HG03378 (cell line): ENCODE data around the gene PALMD.
A peak's percentile ranks its signal among the peaks of the same experiment; 100 is the strongest.

Experiments used
- ATAC-seq: cut with Tn5 transposase; IDR thresholded peaks from one replicate; pipeline ENCODE4 v1.9.1; 2021; ENCODE audit warnings: mild to moderate bottlenecking, moderate library complexity; ENCODE audit not compliant: unreplicated experiment

The PALMD gene

DNA sequence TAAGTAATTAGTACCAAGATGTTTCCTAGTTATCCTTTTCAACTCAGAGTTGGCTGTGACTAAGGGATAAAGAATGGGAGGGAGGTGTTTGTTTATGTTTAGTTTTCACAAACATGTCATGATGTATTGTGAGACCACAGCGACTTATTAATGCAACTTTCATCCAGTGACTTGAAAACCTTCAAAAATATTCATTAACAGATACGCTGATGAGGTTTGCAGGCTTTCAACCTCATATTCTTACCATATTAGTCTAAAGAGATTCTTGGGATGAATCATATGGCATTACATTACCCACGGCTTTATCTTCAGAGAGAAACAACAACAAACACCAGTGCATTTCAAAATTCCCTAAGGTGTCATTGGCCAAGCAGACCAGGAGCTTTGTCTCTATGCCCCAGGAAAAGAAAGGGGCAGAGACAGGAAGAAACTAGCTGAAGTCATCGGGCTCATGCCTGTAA is 36.4 kb downstream of the PALMD start:
- ATAC-seq, result no peak

- peak; percentile 92 for ATAC-seq
Measured at GRCh38 chr1:99685516-99686180, 39.7 kb downstream of the PALMD start.

DNA sequence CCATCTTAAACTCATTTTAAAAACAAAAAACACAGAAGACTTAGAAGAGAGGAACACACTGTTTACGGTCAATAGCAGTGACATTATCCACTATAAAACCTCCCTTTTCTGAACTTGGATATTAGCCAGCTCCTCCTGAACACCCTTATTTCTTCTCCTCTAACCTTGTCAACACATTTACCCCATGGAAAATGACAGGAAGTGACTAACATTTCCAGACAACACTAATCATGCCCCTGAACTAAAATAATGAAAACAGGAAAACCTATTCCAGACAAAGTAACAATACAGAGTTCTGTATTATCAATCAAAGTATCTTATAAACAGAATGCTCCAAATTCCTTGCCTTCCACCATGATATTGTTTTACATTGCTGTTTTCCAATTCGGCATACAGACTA is 45.3 kb downstream of the PALMD start:
- no peak for ATAC-seq

GRCh38 chr1:99696616-99697015 is 50.7 kb downstream of the PALMD start:
- no peak for ATAC-seq

DNA sequence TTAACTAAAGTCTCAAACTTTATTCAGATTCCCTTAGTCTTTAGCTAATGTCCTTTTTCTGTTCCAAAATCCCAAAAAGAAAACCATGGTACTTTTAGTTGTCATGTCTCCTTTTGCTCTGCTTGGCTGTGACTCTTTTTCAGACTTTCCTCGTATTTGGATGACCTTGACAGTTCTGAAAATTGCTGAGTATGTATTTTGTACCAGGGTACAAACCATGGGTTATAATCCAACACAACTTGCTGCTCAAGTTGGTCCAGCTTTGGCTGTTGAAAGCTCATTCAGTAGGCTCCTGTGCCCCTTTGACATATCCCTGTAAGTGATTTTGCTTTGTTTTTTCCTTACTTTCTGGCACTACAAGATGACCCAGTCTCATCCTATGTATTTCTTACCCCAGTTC is 51.7 kb downstream of the PALMD start:
- no peak for ATAC-seq

- no peak for ATAC-seq
Measured at GRCh38 chr1:99700020-99700419, 54.1 kb downstream of the PALMD start.

DNA sequence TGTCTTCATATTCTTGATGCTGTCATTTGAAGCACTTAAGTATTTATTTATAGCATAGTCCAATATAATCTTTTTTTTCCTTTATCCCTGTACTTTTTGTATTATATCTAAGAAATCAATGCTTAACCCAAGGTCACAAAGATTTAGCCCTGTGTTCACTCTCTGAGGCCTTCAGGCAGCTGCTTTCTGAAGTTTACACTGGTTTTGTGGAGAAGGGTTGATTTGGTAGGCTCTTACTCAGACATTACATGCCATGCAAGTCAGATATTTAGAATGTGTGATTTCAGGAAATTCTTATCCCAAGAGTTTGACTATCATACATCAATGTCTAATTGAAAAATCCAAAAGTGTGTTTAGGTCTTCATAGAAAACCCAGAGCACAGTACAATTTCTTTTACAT is 56.3 kb downstream of the PALMD start:
- ATAC-seq, result no peak

GRCh38 chr1:99704356-99704816 is 58.5 kb downstream of the PALMD start:
- ATAC-seq, result no peak

DNA sequence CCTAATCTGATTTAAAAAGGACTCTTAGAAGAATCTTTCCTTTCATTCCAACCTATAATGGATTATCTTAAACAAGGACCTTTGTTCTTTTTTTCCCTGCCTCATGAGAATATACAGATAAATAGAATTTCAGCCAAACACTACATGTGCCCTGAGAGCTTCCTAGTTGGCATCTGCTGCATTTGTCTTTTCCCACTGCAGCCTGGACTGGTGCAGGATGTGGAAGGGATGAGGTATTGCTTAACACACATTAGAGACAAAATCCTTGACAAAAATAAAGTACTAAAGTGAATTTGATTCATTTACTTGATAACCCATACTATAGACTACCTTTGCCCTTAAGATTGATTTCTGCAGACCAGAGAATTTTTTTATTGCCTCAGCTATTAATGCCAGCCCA is 59.5 kb downstream of the PALMD start:
- ATAC-seq, result no peak

DNA sequence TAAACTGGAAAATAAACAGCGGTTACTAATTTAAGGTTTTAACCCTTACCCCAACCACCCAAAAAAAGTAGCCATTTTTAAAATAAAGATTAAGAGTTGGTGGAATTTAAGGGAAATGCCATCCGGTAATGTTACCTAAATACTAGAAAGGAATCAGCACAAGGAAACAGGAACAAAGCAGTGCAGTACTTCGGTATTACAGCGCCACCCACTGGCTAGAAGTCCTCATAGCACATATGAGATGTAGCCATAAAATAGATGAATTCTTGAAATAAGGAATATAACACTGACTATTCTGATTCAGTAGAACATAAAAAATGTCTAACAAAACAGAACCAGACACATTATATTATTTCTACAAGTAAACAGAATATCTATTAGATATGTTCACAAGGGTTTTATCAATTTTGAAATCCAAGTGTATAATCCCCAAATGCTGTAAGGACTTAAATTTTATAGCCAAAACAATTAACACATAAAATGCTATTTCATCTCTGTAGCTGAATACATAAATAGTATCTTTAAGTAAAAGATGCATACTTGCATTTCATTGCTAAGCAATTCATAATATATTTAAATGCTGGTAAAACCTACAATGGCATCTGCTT is 61.7 kb downstream of the PALMD start:
- peak; percentile 82 for ATAC-seq

DNA sequence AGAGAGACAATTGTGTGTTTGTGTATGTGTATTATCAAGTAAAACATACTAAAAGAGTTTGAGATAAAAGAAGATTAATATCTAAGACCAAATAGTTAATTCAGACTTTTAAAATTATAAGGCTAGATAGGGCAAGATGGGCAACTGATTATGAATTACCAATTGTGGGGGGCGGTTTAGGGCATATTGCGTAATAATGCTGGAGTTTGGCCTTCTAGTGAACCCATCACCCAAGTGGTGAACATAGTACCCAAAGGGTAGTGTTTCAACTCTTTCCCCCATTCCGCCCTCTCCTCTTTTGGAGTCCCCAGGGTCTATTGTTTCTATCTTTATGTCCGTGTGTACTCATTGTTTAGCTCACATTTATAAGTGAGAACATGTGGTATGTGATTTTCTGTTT is 65.1 kb downstream of the PALMD start:
- ATAC-seq, result no peak

DNA sequence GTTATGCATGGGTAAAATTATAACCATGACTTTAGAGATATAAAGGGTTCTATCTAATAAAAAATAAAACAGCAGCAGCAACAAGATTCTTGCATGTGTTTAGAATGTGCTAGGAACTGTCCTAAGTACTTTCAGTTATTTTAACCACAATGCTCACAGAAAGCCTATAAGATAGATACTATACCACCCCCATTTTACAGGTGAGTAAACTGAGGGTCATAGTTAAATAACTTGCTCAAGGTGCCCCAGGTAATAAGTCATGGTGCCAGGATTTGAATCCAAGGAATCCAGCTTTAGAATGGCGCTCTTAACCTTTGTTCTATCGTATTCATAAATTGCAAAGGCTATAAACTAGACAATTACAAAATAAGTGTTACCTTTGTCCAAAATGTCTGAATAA is 67.1 kb downstream of the PALMD start:
- no peak for ATAC-seq

- no peak for ATAC-seq
Measured at GRCh38 chr1:99717005-99717404, 71.1 kb downstream of the PALMD start.

DNA sequence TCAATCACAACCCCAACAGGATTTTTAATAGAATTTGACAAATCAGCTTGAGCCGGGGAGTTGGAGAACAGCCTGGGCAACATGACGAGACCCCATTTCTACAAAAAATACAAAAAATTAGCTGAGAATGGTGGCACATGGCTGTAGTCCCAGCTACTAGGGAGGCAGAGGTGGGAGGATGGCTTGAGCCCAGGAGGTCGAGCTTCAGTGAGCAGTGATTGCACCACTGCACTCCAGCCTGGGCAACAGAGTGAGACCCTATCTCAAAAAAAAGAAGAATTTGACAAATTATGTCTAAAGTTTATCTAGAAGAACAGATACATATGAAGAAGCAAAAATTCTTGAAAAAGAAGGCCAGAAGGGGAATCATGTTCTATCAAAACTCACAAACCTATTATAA is 77.3 kb downstream of the PALMD start:
- ATAC-seq, result no peak

DNA sequence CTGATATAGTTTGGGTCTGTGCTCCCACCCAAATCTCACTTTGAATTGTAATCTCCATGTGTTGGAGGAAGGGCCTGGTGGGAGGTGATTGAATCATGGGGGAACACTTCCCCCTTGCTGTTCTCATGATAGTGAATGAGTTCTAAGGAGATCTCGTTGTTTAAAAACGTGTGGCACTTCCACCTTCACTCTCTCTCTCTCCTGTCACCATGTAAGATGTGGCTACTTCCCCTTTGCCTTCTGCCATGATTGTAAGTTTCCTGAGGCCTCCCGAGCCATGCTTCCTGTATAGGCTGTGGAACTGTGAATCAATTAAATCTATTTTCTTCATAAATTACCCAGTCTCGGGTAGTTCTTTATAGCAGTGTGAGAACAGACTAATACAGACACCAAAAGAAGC is 80.1 kb downstream of the PALMD start:
- ATAC-seq, result no peak

DNA sequence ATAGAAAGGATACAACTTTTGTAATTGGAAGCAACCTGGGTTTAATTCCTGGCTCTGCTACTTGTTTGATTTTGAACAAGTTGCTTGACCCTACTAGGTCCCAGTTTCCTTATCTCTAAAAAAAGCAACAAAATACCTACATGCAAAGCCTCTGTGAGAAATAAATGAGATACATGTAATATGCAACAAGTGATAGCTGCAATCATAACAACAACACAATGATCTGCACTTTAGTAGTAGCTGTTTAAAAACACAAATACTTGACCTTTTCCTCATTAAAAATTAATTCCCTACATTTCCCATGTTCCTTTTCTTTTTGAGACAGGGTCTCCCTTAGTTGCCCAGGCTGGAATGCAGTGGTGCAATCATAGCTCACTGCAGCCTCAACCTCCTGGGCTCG is 80.5 kb downstream of the PALMD start:
- ATAC-seq, result no peak

- no peak for ATAC-seq
Measured at GRCh38 chr1:99726818-99727217, 80.9 kb downstream of the PALMD start.

DNA sequence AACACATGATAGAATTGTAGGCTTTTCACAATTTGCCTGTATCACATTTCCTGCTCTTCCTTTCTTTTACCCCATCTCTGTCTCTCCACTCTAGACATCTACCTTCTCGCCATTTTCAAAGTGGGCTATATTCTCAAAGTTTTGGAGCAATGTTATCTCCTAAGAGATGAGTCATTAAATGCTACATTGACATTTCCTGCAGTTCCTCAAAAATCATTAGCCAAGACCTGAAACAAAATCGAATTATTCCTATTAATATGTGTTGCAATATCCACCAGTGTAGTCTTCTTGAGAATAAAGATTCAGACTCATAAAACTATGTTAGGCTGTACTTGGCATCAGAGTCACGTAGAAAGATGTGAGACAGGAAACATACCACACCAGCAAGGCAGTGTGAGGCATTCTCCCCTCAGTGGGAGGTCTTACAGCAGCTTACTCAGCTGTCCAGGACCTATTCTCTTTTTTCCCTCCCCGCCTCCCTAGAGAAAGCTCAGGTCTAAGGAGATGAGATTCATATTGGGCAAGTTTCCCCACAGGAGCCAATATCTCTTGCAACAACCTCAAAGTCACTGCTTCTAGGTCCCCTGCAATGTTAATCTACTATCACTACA is 81.8 kb downstream of the PALMD start:
- no peak for ATAC-seq

DNA sequence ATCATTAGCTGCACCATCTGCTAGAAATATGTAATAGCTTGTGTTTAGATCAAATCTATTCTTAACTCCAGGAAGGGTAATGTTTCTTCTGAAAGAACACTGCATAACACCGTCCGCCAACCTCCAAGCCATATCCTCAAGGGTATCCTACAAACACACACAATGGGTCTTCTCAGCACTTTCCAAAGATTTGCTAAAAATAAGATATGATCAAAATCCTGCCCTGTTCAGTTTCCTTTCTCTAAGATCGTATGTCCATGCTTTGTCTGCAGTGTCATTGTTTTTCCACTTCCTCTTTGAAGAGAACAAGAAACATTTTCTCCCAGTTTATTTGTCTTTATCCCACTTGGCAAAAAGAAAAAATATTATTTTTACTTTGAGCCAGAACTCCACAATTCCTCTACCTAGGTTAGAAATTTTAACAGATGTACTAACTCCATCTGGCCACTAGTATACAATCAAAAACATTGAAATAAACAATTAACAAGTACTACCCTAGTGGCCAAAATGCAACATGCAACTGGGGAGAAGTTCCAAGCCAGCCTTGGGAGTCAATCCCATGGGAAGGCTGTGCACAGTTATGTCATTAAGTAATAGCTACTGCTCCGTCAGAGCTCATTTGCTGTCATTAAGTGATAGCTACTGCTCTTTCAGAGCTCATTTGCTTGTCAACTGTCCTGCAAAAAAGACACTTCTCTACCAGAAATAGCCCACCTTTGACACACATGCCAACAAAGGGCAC is 82.8 kb downstream of the PALMD start:
- peak; percentile 62 for ATAC-seq

- ATAC-seq, result no peak
Measured at GRCh38 chr1:99731384-99731783, 85.5 kb downstream of the PALMD start.

GRCh38 chr1:99735852-99736251 is 89.9 kb downstream of the PALMD start:
- ATAC-seq, result no peak

DNA sequence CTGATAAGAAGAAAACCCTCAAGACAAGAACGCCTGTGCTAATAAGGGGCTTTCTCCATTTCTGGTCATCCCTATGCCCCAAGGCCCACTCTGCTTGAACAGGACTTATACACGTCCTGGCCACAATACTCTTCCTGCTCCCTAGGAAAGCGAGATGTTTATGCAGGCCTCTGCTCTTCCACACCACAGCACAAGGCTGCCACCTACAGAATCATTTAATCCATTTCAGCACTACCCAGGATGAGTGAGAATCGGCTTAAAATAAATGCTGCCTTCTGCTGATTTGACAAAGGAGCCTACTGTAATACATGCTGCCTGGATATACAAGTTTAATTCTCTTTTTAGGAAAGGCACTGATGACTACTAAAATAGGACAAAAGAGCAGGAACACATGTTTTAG is 91.1 kb downstream of the PALMD start:
- ATAC-seq, result no peak
